Measurements from ENCODE around the gene RNF149. TPM values are rescaled to one million over a fixed set of nuclear protein-coding genes. Genes with fewer than 3 reads are reported as not detected.

Gene RNF149
- total RNA-seq, 1 experiment from 2014 or later = 40.2 TPM

DNA sequence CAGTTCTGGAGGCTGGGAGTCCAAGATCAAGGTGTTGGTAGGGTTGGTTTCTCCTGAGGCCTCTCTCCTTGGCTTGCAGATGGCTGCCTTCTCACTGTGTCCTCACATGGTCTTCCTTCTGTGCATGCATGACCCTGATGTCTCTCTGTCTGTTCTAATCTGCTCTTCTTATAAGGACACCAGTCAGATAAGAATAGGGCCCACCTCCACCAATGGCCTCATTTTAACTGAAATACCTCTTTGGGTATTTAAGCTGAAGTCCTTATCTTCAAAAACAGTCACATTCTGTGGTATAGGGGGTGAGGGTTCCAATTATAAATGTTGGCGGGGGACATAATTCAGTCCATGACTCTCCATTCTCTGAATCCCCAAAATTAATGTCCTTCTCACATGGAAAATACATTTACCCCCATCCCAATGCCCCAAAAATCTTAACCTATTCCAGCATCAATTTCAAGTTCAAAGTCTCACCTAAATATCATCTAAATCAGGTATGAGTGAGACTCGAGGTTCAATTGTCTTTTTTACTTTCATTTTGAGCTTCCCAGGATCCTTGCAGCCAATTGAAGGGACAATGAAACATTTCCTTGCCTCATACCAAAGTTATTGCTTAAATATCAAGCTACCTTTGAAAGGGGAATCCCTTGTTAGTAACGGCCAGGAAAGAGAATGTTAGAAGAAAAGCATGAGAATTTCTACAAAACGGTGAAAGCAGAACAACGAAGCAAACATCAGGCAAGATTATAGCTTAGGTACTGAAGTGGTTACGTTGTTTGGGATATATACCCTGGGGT, 76.4 kb downstream of the RNF149 start:
- TF ChIP-seq, protein P1, sequence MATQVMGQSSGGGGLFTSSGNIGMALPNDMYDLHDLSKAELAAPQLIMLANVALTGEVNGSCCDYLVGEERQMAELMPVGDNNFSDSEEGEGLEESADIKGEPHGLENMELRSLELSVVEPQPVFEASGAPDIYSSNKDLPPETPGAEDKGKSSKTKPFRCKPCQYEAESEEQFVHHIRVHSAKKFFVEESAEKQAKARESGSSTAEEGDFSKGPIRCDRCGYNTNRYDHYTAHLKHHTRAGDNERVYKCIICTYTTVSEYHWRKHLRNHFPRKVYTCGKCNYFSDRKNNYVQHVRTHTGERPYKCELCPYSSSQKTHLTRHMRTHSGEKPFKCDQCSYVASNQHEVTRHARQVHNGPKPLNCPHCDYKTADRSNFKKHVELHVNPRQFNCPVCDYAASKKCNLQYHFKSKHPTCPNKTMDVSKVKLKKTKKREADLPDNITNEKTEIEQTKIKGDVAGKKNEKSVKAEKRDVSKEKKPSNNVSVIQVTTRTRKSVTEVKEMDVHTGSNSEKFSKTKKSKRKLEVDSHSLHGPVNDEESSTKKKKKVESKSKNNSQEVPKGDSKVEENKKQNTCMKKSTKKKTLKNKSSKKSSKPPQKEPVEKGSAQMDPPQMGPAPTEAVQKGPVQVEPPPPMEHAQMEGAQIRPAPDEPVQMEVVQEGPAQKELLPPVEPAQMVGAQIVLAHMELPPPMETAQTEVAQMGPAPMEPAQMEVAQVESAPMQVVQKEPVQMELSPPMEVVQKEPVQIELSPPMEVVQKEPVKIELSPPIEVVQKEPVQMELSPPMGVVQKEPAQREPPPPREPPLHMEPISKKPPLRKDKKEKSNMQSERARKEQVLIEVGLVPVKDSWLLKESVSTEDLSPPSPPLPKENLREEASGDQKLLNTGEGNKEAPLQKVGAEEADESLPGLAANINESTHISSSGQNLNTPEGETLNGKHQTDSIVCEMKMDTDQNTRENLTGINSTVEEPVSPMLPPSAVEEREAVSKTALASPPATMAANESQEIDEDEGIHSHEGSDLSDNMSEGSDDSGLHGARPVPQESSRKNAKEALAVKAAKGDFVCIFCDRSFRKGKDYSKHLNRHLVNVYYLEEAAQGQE (IDR thresholded peaks at IDR 0.05; ENCODE audit: low read depth) = no peak
- TF ChIP-seq POLR2AphosphoS5 (IDR thresholded peaks at IDR 0.05; ENCODE audit: low read depth, low read length) = no peak
- ATAC-seq = no peak
- no peaks in the 10 kb centered on the region for H3K36me3 ChIP-seq (ENCODE audit: control insufficient read depth in 1 of 2, insufficient read depth in 2 of 2, low read length in 2 of 2)
- no peaks in the 10 kb centered on the region for H4K20me1 ChIP-seq (ENCODE audit: insufficient read depth)
- CTCF ChIA-PET = interaction anchor here (1.6 kb wide), 1 partner anchor 9 kb away, joined by 3 read pairs; no protein-coding TSS in a partner anchor
- RAD21 ChIA-PET (ENCODE audit: low non-redundant PET in 1 of 2, low total read pairs in 2 of 2, uncharacterized antibody in 2 of 2, unreplicated experiment in 2 of 2) = no interaction called here
- H3K9me3 ChIP-seq (ENCODE audit: control insufficient read depth in 1 of 2, insufficient read depth in 1 of 2, low read depth in 1 of 2, low read length in 2 of 2) = no peaks in the 10 kb centered on the region
- intact Hi-C loops (cut with micrococcal nuclease) = no loop called here
- H3K9ac ChIP-seq (ENCODE audit: low read length) = no peak overlapping the region
- H3K4me1 ChIP-seq (ENCODE audit: control insufficient read depth in 1 of 2, insufficient read depth in 2 of 2, low read length in 2 of 2) = no peaks in the 10 kb centered on the region
- no peaks in the 10 kb centered on the region for H3K9me2 ChIP-seq (ENCODE audit: insufficient read depth)
- H3K4me2 ChIP-seq (ENCODE audit: low read length) = no peak overlapping the region
- no peak overlapping the region for H3K27ac ChIP-seq (ENCODE audit: low read depth, low read length)
- H2AFZ ChIP-seq (ENCODE audit: low read depth, low read length, poor library complexity, severe bottlenecking) = no peak overlapping the region
- DNase-seq (ENCODE audit: low read depth, low spot score) = no peak
- POLR2A ChIA-PET = no interaction called here
- no peak overlapping the region for H3K4me3 ChIP-seq (replicated peaks in 1 of 2; ENCODE audit: low read depth in 1 of 2, low read length in 2 of 2)
- H3K27me3 ChIP-seq (ENCODE audit: insufficient read depth, low read length) = no peaks in the 10 kb centered on the region
- no peaks in the 10 kb centered on the region for H3K79me2 ChIP-seq (ENCODE audit: insufficient read depth, low read length)
- BruUV-seq (replicated peaks) = no TSS peak

DNA sequence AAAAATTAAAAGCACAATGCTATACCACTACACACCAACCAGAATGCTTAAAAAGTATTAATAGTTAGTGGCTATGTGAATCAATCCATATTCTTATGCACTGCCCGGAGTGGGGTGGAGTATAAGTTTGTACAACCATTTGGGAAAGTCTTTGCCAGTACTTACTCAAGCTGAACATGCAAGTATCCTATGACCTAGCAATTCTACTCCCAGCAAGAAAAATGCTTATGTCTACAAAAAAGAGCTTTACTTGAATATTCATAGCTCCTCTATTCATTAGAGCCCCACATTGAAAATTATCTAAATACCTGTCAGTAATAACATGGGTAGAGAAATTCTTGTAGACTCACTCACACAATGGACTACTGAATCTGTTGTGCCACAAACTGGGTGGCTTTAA, 77.3 kb downstream of the RNF149 start:
- Histone ChIP-seq H2AFZ (ENCODE audit: low read depth, low read length, poor library complexity, severe bottlenecking) (no peak overlapping the region), H3K4me1 (ENCODE audit: control insufficient read depth in 1 of 2, insufficient read depth in 2 of 2, low read length in 2 of 2) (no peaks in the 10 kb centered on the region), H3K4me3 (replicated peaks in 1 of 2; ENCODE audit: low read depth in 1 of 2, low read length in 2 of 2) (no peak overlapping the region), H3K9me2 (ENCODE audit: insufficient read depth) (no peaks in the 10 kb centered on the region), H3K27ac (ENCODE audit: low read depth, low read length) (no peak overlapping the region), H4K20me1 (ENCODE audit: insufficient read depth) (no peaks in the 10 kb centered on the region), H3K27me3 (ENCODE audit: insufficient read depth, low read length) (no peaks in the 10 kb centered on the region), H3K36me3 (ENCODE audit: control insufficient read depth in 1 of 2, insufficient read depth in 2 of 2, low read length in 2 of 2) (no peaks in the 10 kb centered on the region), H3K79me2 (ENCODE audit: insufficient read depth, low read length) (no peaks in the 10 kb centered on the region), H3K9ac (ENCODE audit: low read length) (no peak overlapping the region), H3K9me3 (ENCODE audit: control insufficient read depth in 1 of 2, insufficient read depth in 1 of 2, low read depth in 1 of 2, low read length in 2 of 2) (no peaks in the 10 kb centered on the region), H3K4me2 (ENCODE audit: low read length) (no peak overlapping the region)
- ChIA-PET POLR2A (no interaction called here), CTCF (no interaction called here), RAD21 (ENCODE audit: low non-redundant PET in 1 of 2, low total read pairs in 2 of 2, uncharacterized antibody in 2 of 2, unreplicated experiment in 2 of 2) (no interaction called here)
- no peak for TF ChIP-seq SIN3A (IDR thresholded peaks at IDR 0.05; ENCODE audit: low read depth)
- TF ChIP-seq ELF1 (IDR thresholded peaks at IDR 0.05; ENCODE audit: borderline replicate concordance, low read depth) = no peak
- no peak for TF ChIP-seq POLR2AphosphoS5 (IDR thresholded peaks at IDR 0.05; ENCODE audit: low read depth, low read length)
- no peak for TF ChIP-seq EZH2 (IDR thresholded peaks at IDR 0.05)
- no peak for DNase-seq (ENCODE audit: low read depth, low spot score)
- no peak for ATAC-seq
- BruUV-seq (replicated peaks) = no TSS peak
- intact Hi-C loops (cut with micrococcal nuclease) = no loop called here

Measured in HCT116 (cell line).